IMR-90 (cell line): ENCODE measurements around the gene DCLK1. TPM values are rescaled to one million over a fixed set of nuclear protein-coding genes. Genes with fewer than 3 reads are reported as not detected.

Experiments used
- ATAC-seq: fragments of 200-7000 bp; cut with Tn5 transposase; 2 replicates; pipeline ENCODE4 v1.9.1; 2020; ENCODE audit warnings: low read depth, mild to moderate bottlenecking, moderate library complexity
- BruUV-seq: library from RNA; stranded (reverse); fragments of 400-500 nt; replicated peaks from 2 replicates; lab custom pipeline; 2021; lab: Mats Ljungman, UMichigan
- CTCF ChIA-PET: fragments of 300-600 bp; formaldehyde crosslinking; extraction: SDS; loops from one replicate; lab custom pipeline; 2021; ENCODE audit warnings: antibody characterized with exemption; lab: Yijun Ruan, JAX
- POLR2A ChIA-PET: fragments of 300-600 bp; sonication (Branson Sonifier 250); formaldehyde crosslinking; loops from one replicate; lab custom pipeline; 2022; ENCODE audit warnings: antibody characterized with exemption; ENCODE audit not compliant: unreplicated experiment; lab: Charles Lee
- DNase-seq: peaks from one replicate; pipeline ENCODE4 v3.0.0; 2013
- H2AFZ ChIP-seq: replicated peaks from 2 replicates; pipeline ENCODE3; 2013; ENCODE audit warnings: low read length, mild to moderate bottlenecking; ENCODE audit not compliant: poor library complexity
- H2AK5ac ChIP-seq: 2 replicates; pipeline ENCODE4 v1.6.1; 2013; ENCODE audit warnings: low read depth, low read length, inconsistent platforms
- H2AK9ac ChIP-seq: replicated peaks from 2 replicates; pipeline ENCODE3; 2013; ENCODE audit warnings: mild to moderate bottlenecking, low read depth, low read length, moderate library complexity; ENCODE audit not compliant: poor library complexity
- H2BK120ac ChIP-seq: 2 replicates; pipeline ENCODE4 v1.6.1; 2013; ENCODE audit warnings: low read depth, low read length, inconsistent platforms
- H2BK15ac ChIP-seq: 3 replicates; pipeline ENCODE4 v1.6.1; 2013; ENCODE audit warnings: low read depth, low read length, inconsistent platforms
- H2BK20ac ChIP-seq: 2 replicates; pipeline ENCODE4 v1.6.1; 2013; ENCODE audit warnings: low read depth, mild to moderate bottlenecking, inconsistent platforms, low read length, moderate library complexity
- H2BK5ac ChIP-seq: 2 replicates; pipeline ENCODE4 v1.6.1; 2013; ENCODE audit warnings: mild to moderate bottlenecking, low read depth, low read length, inconsistent platforms; ENCODE audit not compliant: poor library complexity, severe bottlenecking
- H3K14ac ChIP-seq: replicated peaks from 2 replicates; pipeline ENCODE4 v1.6.1; 2013; ENCODE audit warnings: low read depth, low read length, inconsistent platforms
- H3K18ac ChIP-seq: 2 replicates; pipeline ENCODE4 v1.6.1; 2013; ENCODE audit warnings: low read depth, low read length, control low read depth
- H3K23ac ChIP-seq: 2 replicates; pipeline ENCODE4 v1.6.1; 2013; ENCODE audit warnings: low read depth, low read length, inconsistent platforms
- H3K27ac ChIP-seq: 2 replicates; pipeline ENCODE4 v1.5.1; 2013; ENCODE audit warnings: mild to moderate bottlenecking, control low read depth, low read length; ENCODE audit not compliant: insufficient read depth
- H3K27me3 ChIP-seq: 2 replicates; pipeline ENCODE4 v1.6.1; 2013; ENCODE audit warnings: low read length; ENCODE audit not compliant: control insufficient read depth, insufficient read depth
- H3K36me3 ChIP-seq: 2 replicates; pipeline ENCODE4 v1.6.1; 2013; ENCODE audit warnings: low read length, mixed read lengths; ENCODE audit not compliant: control insufficient read depth, insufficient read depth
- H3K4ac ChIP-seq: 2 replicates; pipeline ENCODE4 v1.6.1; 2013; ENCODE audit warnings: low read depth, low read length, inconsistent platforms
- H3K4me1 ChIP-seq: 2 replicates; pipeline ENCODE4 v1.6.1; 2013; ENCODE audit warnings: low read length, mixed read lengths; ENCODE audit not compliant: control insufficient read depth, insufficient read depth
- H3K4me2 ChIP-seq: 2 replicates; pipeline ENCODE4 v1.6.1; 2013; ENCODE audit warnings: low read depth, mild to moderate bottlenecking, control low read depth, low read length, moderate library complexity
- H3K4me3 ChIP-seq: 2 replicates; pipeline ENCODE4 v1.5.1; 2013; ENCODE audit warnings: low read depth, mild to moderate bottlenecking, control low read depth, low read length, moderate library complexity; ENCODE audit not compliant: insufficient read depth
- H3K56ac ChIP-seq: 2 replicates; pipeline ENCODE4 v1.6.1; 2013; ENCODE audit warnings: low read length, inconsistent platforms; ENCODE audit not compliant: insufficient read depth; ENCODE audit errors: extremely low read depth
- H3K79me1 ChIP-seq, 2 experiments: 2 replicates each; pipeline ENCODE4 v1.6.1; 2013; ENCODE audit warnings: low read length in 2 of 2, inconsistent platforms in 1 of 2, low read depth in 1 of 2
- H3K9ac ChIP-seq: 2 replicates; pipeline ENCODE4 v1.6.1; 2013; ENCODE audit warnings: low read depth, low read length, control low read depth
- H3K9me1 ChIP-seq: 2 replicates; pipeline ENCODE4 v1.6.1; 2013; ENCODE audit warnings: low read length, inconsistent platforms; ENCODE audit not compliant: insufficient read depth
- H3K9me3 ChIP-seq: 2 replicates; pipeline ENCODE4 v1.6.1; 2013; ENCODE audit warnings: low read length; ENCODE audit not compliant: control insufficient read depth, insufficient read depth
- H4K20me1 ChIP-seq: 2 replicates; pipeline ENCODE4 v1.6.1; 2013; ENCODE audit warnings: low read length, inconsistent platforms; ENCODE audit not compliant: insufficient read depth
- H4K5ac ChIP-seq: 2 replicates; pipeline ENCODE4 v1.6.1; 2013; ENCODE audit warnings: mild to moderate bottlenecking, low read depth, low read length, control low read depth
- H4K8ac ChIP-seq, 2 experiments: 2 replicates each; pipeline ENCODE4 v1.6.1; 2013; ENCODE audit warnings: low read depth in 2 of 2, low read length in 2 of 2, control low read depth in 1 of 2, inconsistent platforms in 1 of 2
- H4K91ac ChIP-seq: 2 replicates; pipeline ENCODE4 v1.6.1; 2013; ENCODE audit warnings: low read depth, low read length, inconsistent platforms; ENCODE audit not compliant: insufficient read depth
- BHLHE40 ChIP-seq: fragments of 150-350 bp; IDR thresholded peaks from 2 replicates; pipeline ENCODE4 v1.6.1; 2016; ENCODE audit warnings: mild to moderate bottlenecking, low read depth, low read length
- CEBPB ChIP-seq: IDR thresholded peaks from 2 replicates; pipeline ENCODE4 v1.6.1; 2012; ENCODE audit warnings: low read depth, low read length, improper control_type of control experiment
- CHD1 ChIP-seq: IDR thresholded peaks from 2 replicates; pipeline ENCODE4 v1.6.1; 2012; ENCODE audit warnings: low read depth, low read length, improper control_type of control experiment
- CTCF ChIP-seq: conservative IDR thresholded peaks from 2 replicates; pipeline ENCODE4 v1.5.1; 2012; ENCODE audit warnings: mild to moderate bottlenecking, low read depth, low read length, improper control_type of control experiment
- ELK1 ChIP-seq: fragments of 150-350 bp; IDR thresholded peaks from 2 replicates; pipeline ENCODE4 v1.6.1; 2016; ENCODE audit warnings: low read depth, mild to moderate bottlenecking, low read length, moderate library complexity, borderline replicate concordance
- FOS ChIP-seq: fragments of 150-350 bp; IDR thresholded peaks from 2 replicates; pipeline ENCODE4 v1.6.1; 2016; ENCODE audit warnings: low read depth, low read length
- MAZ ChIP-seq: IDR thresholded peaks from 2 replicates; pipeline ENCODE4 v1.6.1; 2012; ENCODE audit warnings: low read depth, mild to moderate bottlenecking, low read length, improper control_type of control experiment, moderate library complexity, borderline replicate concordance
- NFE2L2 ChIP-seq: fragments of 150-350 bp; IDR thresholded peaks from 2 replicates; pipeline ENCODE4 v1.6.1; 2016; ENCODE audit warnings: low read depth, mild to moderate bottlenecking, low read length
- RCOR1 ChIP-seq: IDR thresholded peaks from 2 replicates; pipeline ENCODE4 v1.6.1; 2012; ENCODE audit warnings: mild to moderate bottlenecking, low read length, improper control_type of control experiment; ENCODE audit not compliant: insufficient replicate concordance
- RFX5 ChIP-seq: IDR thresholded peaks from 2 replicates; pipeline ENCODE4 v1.8.0; 2012; ENCODE audit warnings: low read depth, mild to moderate bottlenecking, low read length, moderate library complexity
- WGBS, 2 experiments: methylation state at CpG; one replicate each; pipeline versions ENCODE4 v1.1.5 to v1.1.7; 2013; ENCODE audit warnings: missing lambda C conversion rate in 2 of 2; ENCODE audit not compliant: insufficient read length in 1 of 2; ENCODE audit errors: extremely low coverage in 2 of 2; 5-methylcytosine and 5-hydroxymethylcytosine counted together
- dilution Hi-C: fragments of 300-500 bp; cut with HindIII; formaldehyde crosslinking; loops from one replicate; pipeline ENCODE4 v1.14.3; 2018; ENCODE audit warnings: low sequenced_read_pairs; ENCODE audit not compliant: unreplicated experiment
- in situ Hi-C: fragments of 300-500 bp; cut with MboI; formaldehyde crosslinking; loops from 3 replicates; pipeline ENCODE4 v1.14.3; 2019; ENCODE audit warnings: low sequenced_read_pairs, inconsistent platforms, mixed read lengths
- intact Hi-C: fragments of 100-400 bp; cut with micrococcal nuclease; formaldehyde crosslinking; loops from 2 replicates; pipeline ENCODE4 v1.10.0; 2022
- polyA plus RNA-seq, 3 experiments: library from polyadenylated mRNA; depleted of rRNA; stranded (reverse); fragments of >200 nt; gene quantifications; 2 replicates each; pipeline ENCODE4 v1.2.3, GENCODE V29; 2012; ENCODE audit warnings: low replicate concordance in 1 of 3
- total RNA-seq: library from RNA; depleted of rRNA; stranded (reverse); fragments of >200 nt; gene quantifications from 2 replicates; pipeline ENCODE4 v1.2.3, GENCODE V29; 2012

Gene DCLK1
- total and polyA plus RNA-seq, 2 of the 4 experiments (the other 2 are of a cell fraction) = under 0.01 to 0.02 TPM

- Histone ChIP-seq H4K20me1 (no peaks in the 10 kb centered on the region), H2AFZ (no peak overlapping the region), H3K4me3 (no peak overlapping the region), H3K56ac (no peak overlapping the region), H3K27me3 (no peaks in the 10 kb centered on the region), H3K18ac (no peak overlapping the region), H2BK20ac (no peak overlapping the region), H3K14ac (no peak overlapping the region), H3K27ac (no peak overlapping the region), H4K8ac (no peak overlapping the region), H3K79me1 (no peaks in the 10 kb centered on the region), H3K36me3 (no peaks in the 10 kb centered on the region), H2BK15ac (no peak overlapping the region), H3K4me1 (peaks cover 10% of the 10 kb centered on the region), H4K5ac (no peak overlapping the region), H3K9me1 (peaks cover 9% of the 10 kb centered on the region), H2BK5ac (no peak overlapping the region), H3K4ac (no peak overlapping the region; the same call in 1 of the 2 replicates), H4K91ac (no peak overlapping the region), H3K9me3 (no peaks in the 10 kb centered on the region), H2AK5ac (no peak overlapping the region), H3K23ac (no peak overlapping the region), H3K4me2 (no peak overlapping the region), H2BK120ac (no peak overlapping the region), H2AK9ac (no peak overlapping the region), H3K9ac (no peak overlapping the region)
- BruUV-seq = no TSS peak
- WGBS, 2 experiments = 79% methylated on average over 4 of the region's 7 CpGs; no CpG with 5 or more reads in 1 of the 2 experiments
- ChIA-PET POLR2A (no interaction called here), CTCF (no interaction called here)
- no peak for ATAC-seq
- intact Hi-C loops = no loop called here
- DNase-seq = no peak
- TF ChIP-seq RCOR1 = no peak
- no peak for TF ChIP-seq MAZ
- no peak for TF ChIP-seq FOS
- no peak for TF ChIP-seq NFE2L2
- no peak for TF ChIP-seq CEBPB
- no peak for TF ChIP-seq ELK1
- TF ChIP-seq CHD1 = no peak
- TF ChIP-seq CTCF = no peak
- TF ChIP-seq BHLHE40 = no peak
- no peak for TF ChIP-seq RFX5
- dilution Hi-C loops = no loop called here
- in situ Hi-C loops = no loop called here
Observed at GRCh38 chr13:35920816-35921215, 210.4 kb downstream of the DCLK1 start.
